ENCODE data around the gene OPCML. TPM values are rescaled to one million over a fixed set of nuclear protein-coding genes. Genes with fewer than 3 reads are reported as not detected.

The OPCML gene
- total RNA-seq, 4 donors from 2014 or later = 0.06 to 0.83 (median 0.24) TPM

GRCh38 chr11:132937016-132937415 lies 595.3 kb downstream of the OPCML start:
- WGBS = 76% methylated on average over 4 of the region's 4 CpGs
- no peaks in the 10 kb centered on the region for H3K9me3 ChIP-seq
- no peak for TF ChIP-seq CTCF (IDR thresholded peaks at IDR 0.05)
- TF ChIP-seq EP300 (IDR thresholded peaks at IDR 0.05) = no peak
- no peak for TF ChIP-seq POLR2A (IDR thresholded peaks at IDR 0.05; ENCODE audit: low read depth)
- no peak overlapping the region for H3K4me3 ChIP-seq
- intact Hi-C loops (cut with DNase I) = no loop called here
- H3K36me3 ChIP-seq = no peaks in the 10 kb centered on the region
- H3K4me1 ChIP-seq = no peaks in the 10 kb centered on the region
- no peak overlapping the region for H3K27ac ChIP-seq (replicated peaks in 1 of 4)
- H3K27me3 ChIP-seq = peaks cover 0 to 8% (median 0%) of the 10 kb centered on the region in 4 donors
- peak; percentile 21 for DNase-seq (ENCODE audit: extremely low spot score)

- Histone ChIP-seq H3K9me3 (peaks cover 0 to 6% (median under 1%) of the 10 kb centered on the region in 4 donors), H3K27me3 (no peaks in the 10 kb centered on the region), H3K36me3 (no peaks in the 10 kb centered on the region), H3K27ac (replicated peaks in 1 of 4) (no peak overlapping the region), H3K4me1 (no peaks in the 10 kb centered on the region), H3K4me3 (no peak overlapping the region)
- DNase-seq (ENCODE audit: extremely low spot score) = no peak
- TF ChIP-seq POLR2A (IDR thresholded peaks at IDR 0.05; ENCODE audit: low read depth) (no peak), CTCF (IDR thresholded peaks at IDR 0.05) (no peak), POLR2AphosphoS5 (IDR thresholded peaks at IDR 0.05) (no peak), EP300 (IDR thresholded peaks at IDR 0.05) (no peak)
- intact Hi-C loops (cut with DNase I) = no loop called here
- 90% methylated on average over 3 of the region's 3 CpGs for WGBS
Measured at GRCh38 chr11:132935383-132935782, 596.9 kb downstream of the OPCML start.

- H3K27ac ChIP-seq (replicated peaks in 1 of 4) = no peak overlapping the region
- H3K36me3 ChIP-seq = no peaks in the 10 kb centered on the region
- WGBS = 83% methylated on average over 3 of the region's 3 CpGs
- H3K27me3 ChIP-seq = no peaks in the 10 kb centered on the region
- peaks cover 0 to 12% (median 5%) of the 10 kb centered on the region in 4 donors for H3K9me3 ChIP-seq
- DNase-seq (ENCODE audit: extremely low spot score) = no peak
- intact Hi-C loops (cut with DNase I) = no loop called here
- H3K4me3 ChIP-seq = no peak overlapping the region
- TF ChIP-seq POLR2AphosphoS5 (IDR thresholded peaks at IDR 0.05) = no peak
- no peak for TF ChIP-seq EP300 (IDR thresholded peaks at IDR 0.05)
- no peak for TF ChIP-seq POLR2A (IDR thresholded peaks at IDR 0.05; ENCODE audit: low read depth)
- TF ChIP-seq CTCF (IDR thresholded peaks at IDR 0.05) = no peak
- no peaks in the 10 kb centered on the region for H3K4me1 ChIP-seq
Measured at GRCh38 chr11:132933703-132934102, 598.6 kb downstream of the OPCML start.

GRCh38 chr11:132925825-132926469 lies 606.4 kb downstream of the OPCML start:
- Histone ChIP-seq H3K27ac (replicated peaks in 1 of 4) (no peak overlapping the region), H3K4me1 (no peaks in the 10 kb centered on the region), H3K27me3 (peaks cover 0 to 8% (median 0%) of the 10 kb centered on the region in 4 donors), H3K4me3 (no peak overlapping the region), H3K36me3 (no peaks in the 10 kb centered on the region), H3K9me3 (peaks cover 0 to 12% (median 3%) of the 10 kb centered on the region in 4 donors)
- TF ChIP-seq CTCF (IDR thresholded peaks at IDR 0.05) (no peak), POLR2A (IDR thresholded peaks at IDR 0.05; ENCODE audit: low read depth) (no peak), EP300 (IDR thresholded peaks at IDR 0.05) (no peak), POLR2AphosphoS5 (IDR thresholded peaks at IDR 0.05) (no peak)
- WGBS = 79% methylated on average over 3 of the region's 3 CpGs
- intact Hi-C loops (cut with DNase I) = no loop called here
- peak; percentile 21 for DNase-seq (ENCODE audit: extremely low spot score)

DNA sequence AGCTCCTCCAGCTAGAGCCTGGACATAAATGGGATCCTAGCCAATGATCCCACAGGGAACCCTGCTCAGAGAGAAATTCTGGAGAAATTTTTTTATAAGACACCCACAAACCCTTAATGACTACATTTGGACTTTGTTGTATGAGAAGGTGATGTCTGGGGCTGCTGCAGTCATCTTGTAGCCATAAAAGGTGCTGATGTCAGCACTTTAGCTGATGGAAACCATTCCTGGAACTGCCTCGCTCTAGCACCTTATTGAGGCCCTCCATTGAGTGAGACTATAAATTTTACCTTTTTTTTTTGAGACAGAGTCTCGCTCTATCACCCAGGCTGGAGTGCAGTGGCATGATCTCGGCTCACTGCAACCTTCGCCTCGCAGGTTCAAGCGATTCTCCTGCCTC lies 610.7 kb downstream of the OPCML start:
- Histone ChIP-seq H3K27ac (replicated peaks in 1 of 4) (no peak overlapping the region), H3K4me3 (no peak overlapping the region), H3K4me1 (no peaks in the 10 kb centered on the region), H3K27me3 (peaks cover 0 to 14% (median 0%) of the 10 kb centered on the region in 4 donors), H3K36me3 (no peaks in the 10 kb centered on the region), H3K9me3 (no peaks in the 10 kb centered on the region)
- TF ChIP-seq EP300 (IDR thresholded peaks at IDR 0.05) (no peak), CTCF (IDR thresholded peaks at IDR 0.05) (no peak), POLR2A (IDR thresholded peaks at IDR 0.05; ENCODE audit: low read depth) (no peak), POLR2AphosphoS5 (IDR thresholded peaks at IDR 0.05) (no peak)
- peak; percentile 47 for DNase-seq (ENCODE audit: extremely low spot score)
- WGBS = 93% methylated on average over 6 of the region's 6 CpGs
- intact Hi-C loops (cut with DNase I) = no loop called here

Data from esophagus muscularis mucosa (tissue), 4 donors.